ENCODE data around the gene FGF18.
"Not testable (repeated sequence)": the region's sequence is repeated elsewhere in the genome, so short reads cannot be mapped to it uniquely, and the experiment has no call there.

FGF18 gene

DNA sequence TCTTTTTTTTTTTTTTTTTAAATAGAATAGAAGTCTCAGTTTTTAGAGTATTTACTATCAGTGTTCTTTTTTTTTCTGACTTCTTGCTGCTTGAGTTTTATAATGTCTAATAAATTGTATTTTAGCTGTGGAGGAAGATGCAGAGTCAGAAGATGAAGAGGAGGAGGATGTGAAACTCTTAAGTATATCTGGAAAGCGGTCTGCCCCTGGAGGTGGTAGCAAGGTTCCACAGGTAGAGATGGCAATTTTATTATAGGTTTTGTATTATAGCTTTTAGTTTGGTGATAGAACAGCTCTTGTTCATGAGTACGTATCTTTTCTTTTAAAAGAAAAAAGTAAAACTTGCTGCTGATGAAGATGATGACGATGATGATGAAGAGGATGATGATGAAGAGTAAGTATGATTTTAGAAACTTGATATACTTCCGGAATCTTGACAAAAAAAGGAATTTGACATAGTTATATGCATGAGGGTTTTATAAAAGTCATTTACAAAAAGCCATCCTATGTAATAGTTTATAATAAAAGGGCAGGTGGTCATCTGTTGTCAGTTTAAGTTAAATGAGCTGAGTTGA is 26.8 kb upstream of the FGF18 start:
- H3K4me1 Mint-ChIP-seq, result peaks cover 56% of the 10 kb centered on the region
- peaks cover 60% of the 10 kb centered on the region for H3K36me3 Mint-ChIP-seq
- H3K4me3 Mint-ChIP-seq, result peak overlapping the region; percentile 98
- H3K27ac Mint-ChIP-seq, result peak overlapping the region; percentile 92
- no peaks in the 10 kb centered on the region for H3K9me3 Mint-ChIP-seq
- no peaks in the 10 kb centered on the region for H3K27me3 Mint-ChIP-seq

DNA sequence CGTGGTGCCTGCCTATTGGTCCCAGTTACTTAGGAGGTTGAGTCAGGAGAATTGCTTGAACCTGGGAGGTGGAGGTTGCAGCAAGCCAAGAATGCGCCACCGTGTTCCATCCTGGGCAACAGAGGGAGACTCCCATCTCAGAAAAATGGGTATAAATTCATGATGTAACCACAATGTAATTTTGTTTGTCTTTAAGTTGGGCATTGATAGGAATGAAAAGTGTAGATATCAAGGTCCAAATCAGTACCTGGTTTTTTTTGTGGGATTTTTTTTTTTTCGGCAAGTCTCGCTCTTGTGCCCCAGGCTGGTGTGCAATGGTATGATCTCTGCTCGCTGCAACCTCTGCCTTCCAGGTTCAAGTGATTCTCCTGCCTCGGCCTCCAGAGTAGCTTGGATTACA is 24.4 kb upstream of the FGF18 start:
- Mint-ChIP-seq H3K36me3 (peaks cover 47% of the 10 kb centered on the region), H3K4me3 (peak overlapping the region; percentile 57), H3K9me3 (no peaks in the 10 kb centered on the region), H3K4me1 (peaks cover 67% of the 10 kb centered on the region), H3K27ac (peak overlapping the region; percentile 30), H3K27me3 (no peaks in the 10 kb centered on the region)

DNA sequence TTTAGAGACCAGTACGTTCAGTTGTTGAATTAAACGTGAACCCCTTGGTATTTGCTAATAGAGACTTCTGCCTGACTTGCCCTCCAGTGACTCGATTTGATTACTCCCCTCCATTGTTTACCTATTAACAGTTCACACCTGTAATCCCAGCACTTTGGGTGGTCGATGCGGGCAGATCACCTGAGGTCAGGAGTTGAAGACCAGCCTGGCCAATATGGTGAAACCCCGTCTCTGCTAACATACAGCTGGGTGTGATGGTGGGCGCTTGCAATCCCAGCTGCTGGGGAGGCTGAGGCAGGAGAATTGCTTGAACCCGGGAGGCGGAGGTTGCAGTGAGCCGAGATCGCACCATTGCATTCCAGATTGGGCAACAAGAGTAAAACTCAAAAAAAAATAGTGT is 22.9 kb upstream of the FGF18 start:
- peaks cover 62% of the 10 kb centered on the region for H3K4me1 Mint-ChIP-seq
- H3K9me3 Mint-ChIP-seq, H3K27me3 Mint-ChIP-seq: not testable (repeated sequence)
- H3K4me3 Mint-ChIP-seq, result peak overlapping the region; percentile 64
- peaks cover 38% of the 10 kb centered on the region for H3K36me3 Mint-ChIP-seq
- H3K27ac Mint-ChIP-seq, result peak overlapping the region; percentile 68

DNA sequence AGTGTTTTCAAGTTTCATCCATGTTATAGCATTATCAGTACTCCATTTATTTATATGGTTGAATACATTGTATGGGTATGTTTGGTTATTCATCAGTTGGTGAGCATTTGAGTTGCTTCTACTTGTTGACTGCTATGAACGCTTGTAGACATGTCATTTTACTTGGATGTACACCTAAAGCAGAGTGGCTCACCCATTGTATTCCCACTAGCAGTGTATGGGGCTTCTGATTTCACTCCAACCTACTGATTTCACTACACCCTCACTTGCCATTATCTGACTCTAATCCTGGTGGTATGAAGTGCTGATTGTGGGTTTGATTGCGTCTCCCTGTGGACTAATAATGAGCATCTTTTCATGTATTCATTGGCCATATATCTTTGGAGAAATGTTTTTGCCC is 22.3 kb upstream of the FGF18 start:
- Mint-ChIP-seq H3K27me3 (no peaks in the 10 kb centered on the region), H3K36me3 (peaks cover 40% of the 10 kb centered on the region), H3K4me3 (peak overlapping the region; percentile 64), H3K27ac (peak overlapping the region; percentile 59), H3K4me1 (peaks cover 63% of the 10 kb centered on the region), H3K9me3 (no peaks in the 10 kb centered on the region)

DNA sequence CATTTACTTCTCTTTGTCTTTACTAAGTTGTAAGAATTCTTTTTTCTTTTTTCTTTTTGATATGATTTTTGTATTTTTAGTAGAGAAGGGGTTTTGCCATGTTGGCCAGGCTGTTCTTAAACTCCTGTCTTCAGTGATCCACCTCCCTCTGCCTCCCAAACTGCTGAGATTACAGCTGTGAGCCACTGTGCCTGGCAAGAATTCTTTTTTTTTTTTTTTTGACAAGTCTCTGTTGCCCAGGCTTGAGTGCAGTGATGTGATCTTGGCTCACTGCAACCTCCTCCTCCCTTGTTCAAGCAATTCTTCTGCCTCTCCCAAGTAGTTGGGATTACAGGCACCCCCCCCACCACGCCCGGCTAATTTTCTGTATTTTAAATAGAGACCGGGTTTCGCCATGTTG is 21.8 kb upstream of the FGF18 start:
- Mint-ChIP-seq H3K4me1 (peaks cover 59% of the 10 kb centered on the region), H3K9me3 (no peaks in the 10 kb centered on the region), H3K27ac (peak overlapping the region; percentile 59), H3K4me3 (peak overlapping the region; percentile 33), H3K36me3 (peaks cover 39% of the 10 kb centered on the region), H3K27me3 (no peaks in the 10 kb centered on the region)

DNA sequence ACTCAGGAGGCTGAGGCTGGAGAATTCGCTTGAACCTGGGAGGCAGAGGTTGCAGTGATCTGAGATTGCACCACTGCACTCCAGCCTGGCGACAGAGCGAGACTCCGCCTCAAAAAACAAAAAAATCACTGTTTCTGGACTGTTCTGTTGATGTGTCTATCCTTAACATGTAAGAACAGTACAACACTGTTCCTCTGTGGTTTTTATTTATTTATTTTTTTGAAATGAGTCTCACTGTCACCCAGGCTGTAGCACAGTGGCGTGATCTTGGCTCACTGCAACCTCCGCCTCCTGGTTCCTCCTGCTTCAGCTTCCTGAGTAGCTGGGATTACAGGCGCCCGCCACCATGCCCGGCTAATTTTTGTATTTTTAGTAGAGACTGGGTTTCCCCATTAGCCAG is 20.8 kb upstream of the FGF18 start:
- Mint-ChIP-seq H3K4me3 (peak overlapping the region; percentile 42), H3K4me1 (peaks cover 48% of the 10 kb centered on the region), H3K36me3 (peaks cover 32% of the 10 kb centered on the region)
- not testable (repeated sequence) for H3K9me3 Mint-ChIP-seq, H3K27me3 Mint-ChIP-seq, H3K27ac Mint-ChIP-seq

DNA sequence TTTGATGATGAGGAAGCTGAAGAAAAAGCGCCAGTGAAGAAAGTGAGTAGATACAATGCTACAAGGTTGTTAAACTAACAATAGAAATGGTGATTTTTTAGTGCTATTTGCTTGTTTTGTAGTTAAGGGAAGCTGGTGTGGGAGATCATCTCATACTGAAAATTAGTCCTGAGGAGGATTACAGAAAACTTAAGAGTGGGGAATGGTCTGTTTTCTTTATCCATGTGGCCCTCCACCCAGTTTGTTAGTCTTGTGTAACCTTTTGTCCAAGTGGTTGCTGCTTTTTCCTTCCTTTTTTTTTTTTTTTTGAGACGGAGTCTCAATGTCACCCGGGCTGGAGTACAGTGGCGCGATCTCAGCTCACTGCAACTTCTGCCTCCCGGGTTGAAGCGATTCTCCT is 19.3 kb upstream of the FGF18 start:
- Mint-ChIP-seq H3K4me3 (peak overlapping the region; percentile 16), H3K4me1 (peaks cover 47% of the 10 kb centered on the region), H3K36me3 (peaks cover 28% of the 10 kb centered on the region), H3K9me3 (no peaks in the 10 kb centered on the region), H3K27ac (peak overlapping the region; percentile 3), H3K27me3 (no peaks in the 10 kb centered on the region)

DNA sequence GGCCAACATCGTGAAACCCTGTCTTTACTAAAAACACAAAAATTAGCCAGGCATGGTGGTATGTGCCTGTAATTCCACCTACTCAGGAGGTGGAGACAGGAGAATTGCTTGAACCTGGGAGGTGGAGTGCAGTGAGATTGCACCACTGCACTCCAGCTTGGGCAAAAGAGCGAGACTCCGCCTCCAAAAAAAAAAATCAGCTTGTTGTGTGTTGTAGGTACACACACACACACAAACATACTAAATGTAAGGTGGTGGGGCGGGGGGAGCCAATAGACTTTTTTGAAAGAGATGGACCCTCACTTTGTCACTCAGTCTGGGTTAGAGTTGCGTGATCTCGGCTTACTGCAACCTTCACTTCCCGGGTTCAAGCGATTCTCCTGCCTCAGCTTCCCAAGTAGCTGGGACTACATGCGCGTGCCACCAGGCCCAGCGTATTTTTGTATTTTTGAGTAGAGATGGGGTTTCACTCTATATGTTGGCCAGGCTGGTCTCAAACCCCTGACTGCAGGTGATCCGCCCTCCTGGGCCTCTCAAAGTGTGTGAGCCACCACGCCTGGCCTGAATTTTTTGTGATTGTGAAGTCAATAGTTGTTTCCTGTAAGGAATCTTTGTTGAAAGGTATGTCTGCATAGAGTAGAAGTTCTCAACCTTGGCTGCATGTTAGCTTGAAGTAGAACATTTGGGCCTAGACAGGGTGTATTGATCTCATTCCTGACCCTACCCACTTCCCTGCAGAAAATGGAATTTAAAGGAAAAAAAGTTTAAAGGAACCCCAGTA is 18.1 kb upstream of the FGF18 start:
- Mint-ChIP-seq H3K27ac (peak overlapping the region; percentile 80), H3K9me3 (no peaks in the 10 kb centered on the region), H3K27me3 (no peaks in the 10 kb centered on the region), H3K36me3 (peaks cover 31% of the 10 kb centered on the region), H3K4me3 (peak overlapping the region; percentile 3), H3K4me1 (peaks cover 52% of the 10 kb centered on the region)

DNA sequence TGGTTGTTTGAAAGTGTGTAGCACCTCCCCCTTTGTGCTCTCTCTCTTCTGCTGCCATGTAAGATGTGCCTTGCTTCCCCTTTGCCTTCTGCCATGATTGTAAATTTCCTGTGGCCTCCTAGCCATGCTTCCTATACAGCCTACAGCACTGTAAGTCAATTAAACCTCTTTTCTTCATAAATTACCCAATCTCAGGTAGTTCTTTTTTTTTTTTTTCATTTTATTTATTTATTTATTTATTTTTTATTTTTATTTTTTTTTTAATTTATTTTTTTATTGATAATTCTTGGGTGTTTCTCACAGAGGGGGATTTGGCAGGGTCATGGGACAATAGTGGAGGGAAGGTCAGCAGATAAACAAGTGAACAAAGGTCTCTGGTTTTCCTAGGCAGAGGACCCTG is 16.7 kb upstream of the FGF18 start:
- not testable (repeated sequence) for H3K27me3 Mint-ChIP-seq, H3K4me3 Mint-ChIP-seq, H3K9me3 Mint-ChIP-seq
- Mint-ChIP-seq H3K36me3 (peaks cover 37% of the 10 kb centered on the region), H3K4me1 (peaks cover 53% of the 10 kb centered on the region), H3K27ac (peak overlapping the region; percentile 38)

DNA sequence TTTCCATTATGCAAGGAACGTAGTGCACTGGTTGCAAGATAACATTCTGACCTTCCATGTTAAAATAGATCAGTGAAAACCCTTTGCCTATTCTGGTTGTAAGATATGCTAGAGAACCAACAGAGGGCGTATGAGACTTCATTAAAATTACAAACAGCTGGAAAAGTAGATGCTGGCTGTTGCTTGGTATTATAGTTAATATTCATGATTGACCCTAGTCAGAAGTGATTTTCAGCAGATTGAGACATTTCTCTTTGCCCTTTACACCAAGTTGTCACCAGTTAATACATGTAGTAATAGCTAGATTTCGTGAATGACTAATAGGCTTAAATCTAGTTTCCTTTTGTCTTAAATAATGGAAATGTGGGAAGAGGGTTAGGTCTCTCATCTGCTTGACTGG is 13.8 kb upstream of the FGF18 start:
- peak overlapping the region; percentile 11 for H3K4me3 Mint-ChIP-seq

DNA sequence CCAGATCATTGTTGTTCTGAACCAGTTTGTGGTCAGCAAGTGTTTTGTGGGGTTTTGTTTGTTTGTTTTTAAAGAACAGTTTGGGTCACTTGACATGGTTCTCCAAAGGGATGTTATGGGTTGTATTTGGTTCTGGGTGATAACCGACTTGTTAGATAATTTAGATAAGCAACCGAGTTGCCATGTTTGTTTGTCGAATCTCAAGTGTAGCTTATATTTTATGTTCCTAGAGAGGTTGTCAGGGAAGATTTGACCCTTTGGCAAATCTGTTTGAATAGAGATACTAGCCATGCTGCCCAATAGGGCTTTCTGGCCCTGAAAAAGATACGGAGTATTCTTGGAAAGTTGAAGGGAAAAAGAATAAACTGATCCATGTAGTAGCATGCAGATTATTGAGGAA is 12.2 kb upstream of the FGF18 start:
- no peaks in the 10 kb centered on the region for H3K9me3 Mint-ChIP-seq
- H3K27ac Mint-ChIP-seq, result peak overlapping the region; percentile 55
- H3K36me3 Mint-ChIP-seq, result peaks cover 42% of the 10 kb centered on the region
- H3K27me3 Mint-ChIP-seq, result no peaks in the 10 kb centered on the region
- H3K4me3 Mint-ChIP-seq, result no peak overlapping the region
- H3K4me1 Mint-ChIP-seq, result peaks cover 56% of the 10 kb centered on the region

More for the DNA sequence above, 13.8 kb upstream of the FGF18 start:
- H3K36me3 Mint-ChIP-seq, result peaks cover 39% of the 10 kb centered on the region
- H3K4me1 Mint-ChIP-seq, result peaks cover 56% of the 10 kb centered on the region
- no peaks in the 10 kb centered on the region for H3K9me3 Mint-ChIP-seq
- H3K27ac Mint-ChIP-seq, result peak overlapping the region; percentile 77
- H3K27me3 Mint-ChIP-seq, result no peaks in the 10 kb centered on the region

DNA sequence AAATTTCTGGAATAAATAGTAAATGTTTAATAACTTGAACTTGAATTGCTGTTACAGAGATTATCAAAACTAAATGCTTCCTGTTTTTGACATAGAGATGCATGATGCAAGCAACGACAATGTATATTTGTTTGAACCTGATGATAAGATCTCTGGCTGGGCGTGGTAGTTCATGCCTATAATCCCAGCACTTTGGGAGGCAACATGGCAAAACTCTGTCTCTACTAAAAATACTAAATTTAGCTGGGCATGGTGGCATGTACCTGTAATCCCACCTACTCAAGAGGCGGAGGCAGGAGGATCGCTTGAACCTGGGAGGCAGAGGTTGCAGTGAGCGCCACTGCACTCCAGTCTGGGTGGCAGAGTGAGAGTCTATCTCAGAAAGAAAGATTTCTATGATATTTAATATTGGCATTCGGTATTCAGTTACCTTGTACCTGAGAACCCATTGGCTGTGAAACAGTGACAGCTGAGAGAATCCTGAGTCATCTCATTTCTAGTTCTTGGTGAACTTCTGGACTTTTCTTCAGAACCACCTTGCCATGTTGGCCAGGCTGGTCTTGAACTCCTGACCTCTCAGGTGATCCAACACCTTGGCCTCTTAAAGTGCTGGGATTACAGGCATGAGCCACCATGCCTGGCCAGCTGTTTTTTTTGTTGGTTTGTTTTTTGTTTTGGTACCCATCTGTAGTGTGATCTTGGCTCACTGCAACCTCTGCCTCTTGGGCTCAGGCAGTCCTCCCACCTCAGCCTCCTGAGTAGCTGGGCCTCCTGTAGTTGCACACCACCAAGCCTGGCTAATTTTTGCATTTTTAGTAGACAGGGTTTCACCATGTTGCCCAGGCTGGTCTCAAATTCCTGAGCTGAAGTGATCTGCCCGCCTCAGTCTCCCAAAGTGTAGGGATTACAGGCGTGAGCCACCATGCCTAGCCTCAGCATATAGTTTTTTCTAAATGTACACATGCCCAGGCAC is 10.0 kb upstream of the FGF18 start:
- Mint-ChIP-seq H3K4me3 (no peak overlapping the region), H3K9me3 (no peaks in the 10 kb centered on the region), H3K36me3 (peaks cover 50% of the 10 kb centered on the region), H3K27ac (peak overlapping the region; percentile 70), H3K4me1 (peaks cover 62% of the 10 kb centered on the region), H3K27me3 (no peaks in the 10 kb centered on the region)

DNA sequence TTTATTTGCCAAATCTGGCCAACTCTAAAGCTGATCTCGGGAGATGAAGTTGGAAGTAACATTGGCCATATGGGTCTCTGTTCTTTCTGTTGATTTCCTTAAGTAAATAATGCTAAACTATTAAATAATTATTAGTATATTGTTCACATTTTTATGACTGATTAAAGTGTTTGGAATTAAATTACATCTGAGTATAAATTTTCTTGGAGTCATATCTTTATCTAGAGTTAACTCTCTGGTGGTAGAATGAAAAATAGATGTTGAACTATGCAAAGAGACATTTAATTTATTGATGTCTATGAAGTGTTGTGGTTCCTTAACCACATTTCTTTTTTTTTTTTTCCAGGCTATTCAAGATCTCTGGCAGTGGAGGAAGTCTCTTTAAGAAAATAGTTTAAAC is 9.3 kb upstream of the FGF18 start:
- no peaks in the 10 kb centered on the region for H3K27me3 Mint-ChIP-seq
- H3K9me3 Mint-ChIP-seq, result no peaks in the 10 kb centered on the region
- peaks cover 49% of the 10 kb centered on the region for H3K36me3 Mint-ChIP-seq
- peak overlapping the region; percentile 70 for H3K27ac Mint-ChIP-seq
- H3K4me1 Mint-ChIP-seq, result peaks cover 62% of the 10 kb centered on the region
- no peak overlapping the region for H3K4me3 Mint-ChIP-seq

DNA sequence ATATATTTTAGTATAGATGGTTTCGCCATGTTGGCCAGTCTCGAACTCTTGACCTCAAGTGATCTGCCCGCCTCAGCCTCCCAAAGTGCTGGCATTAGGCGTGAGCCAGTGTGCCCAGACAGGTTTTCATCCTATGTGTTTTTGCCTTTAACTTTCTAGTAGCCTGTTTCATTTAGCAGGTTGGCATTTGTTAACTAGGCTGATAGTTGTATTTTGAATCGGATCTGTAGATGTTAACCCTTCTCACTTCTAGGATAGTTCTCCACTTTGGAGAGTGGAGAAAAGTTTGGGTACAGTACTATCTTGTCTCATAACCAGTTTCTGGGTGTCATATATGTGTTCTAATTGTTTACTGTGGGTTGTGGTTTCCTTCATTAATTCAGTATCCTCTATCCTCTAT is 7.3 kb upstream of the FGF18 start:
- H3K27ac Mint-ChIP-seq, result peak overlapping the region; percentile 76
- H3K9me3 Mint-ChIP-seq, result no peaks in the 10 kb centered on the region
- peaks cover 43% of the 10 kb centered on the region for H3K4me1 Mint-ChIP-seq
- H3K27me3 Mint-ChIP-seq, result no peaks in the 10 kb centered on the region
- H3K36me3 Mint-ChIP-seq, result peaks cover 33% of the 10 kb centered on the region
- H3K4me3 Mint-ChIP-seq, result no peak overlapping the region

DNA sequence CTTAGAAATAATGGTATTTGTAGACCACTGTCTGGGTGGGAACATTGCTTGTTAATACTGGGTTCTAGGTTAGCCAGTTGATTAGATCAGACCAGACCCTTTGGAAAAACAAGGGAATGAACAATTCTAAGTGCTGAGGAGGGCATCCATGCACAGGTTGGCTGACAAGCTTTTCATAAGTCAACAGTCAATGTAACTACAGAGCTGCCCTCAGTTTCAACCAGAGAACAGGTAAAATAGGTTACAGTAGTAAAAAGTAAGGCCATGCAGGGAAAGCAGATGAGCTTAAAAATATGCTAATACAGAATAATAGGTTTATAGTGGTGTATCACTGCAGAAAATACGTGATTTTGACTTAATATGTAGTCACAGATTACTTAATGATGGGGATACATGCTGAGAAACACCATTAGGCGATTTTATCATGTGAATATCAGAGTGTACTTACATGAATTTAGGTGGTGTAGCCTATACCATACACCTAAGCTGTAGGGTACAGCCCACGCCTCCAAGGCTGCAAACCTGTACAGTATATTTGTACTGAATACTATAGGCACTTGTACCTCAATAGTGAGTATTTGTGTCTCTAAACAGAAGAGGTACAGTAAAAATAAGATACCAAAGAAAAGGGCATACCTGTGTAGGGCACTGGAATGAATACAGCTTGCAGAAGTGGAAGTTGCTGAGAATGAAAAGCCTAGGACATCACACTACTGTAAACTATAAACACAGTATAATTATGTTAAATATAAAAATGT is 6.1 kb upstream of the FGF18 start:
- no peaks in the 10 kb centered on the region for H3K9me3 Mint-ChIP-seq
- peak overlapping the region; percentile 7 for H3K4me3 Mint-ChIP-seq
- H3K27ac Mint-ChIP-seq, result peak overlapping the region; percentile 91
- peaks cover 24% of the 10 kb centered on the region for H3K36me3 Mint-ChIP-seq
- no peaks in the 10 kb centered on the region for H3K27me3 Mint-ChIP-seq
- H3K4me1 Mint-ChIP-seq, result peaks cover 32% of the 10 kb centered on the region
